22Rv1 (cell line): ENCODE measurements around the gene H1-8.

Experiments
- ZFX ChIP-seq: fragments of 450-650 bp; IDR thresholded peaks from 2 replicates; pipeline ENCODE4 v1.6.1; 2017; ENCODE audit warnings: antibody characterized with exemption, borderline replicate concordance
- TF ChIP-seq, protein P1 (sequence below): fragments of 450-650 bp; IDR thresholded peaks from 2 replicates; pipeline ENCODE4 v1.5.1; 2017; ENCODE audit warnings: mild to moderate bottlenecking

DNA sequence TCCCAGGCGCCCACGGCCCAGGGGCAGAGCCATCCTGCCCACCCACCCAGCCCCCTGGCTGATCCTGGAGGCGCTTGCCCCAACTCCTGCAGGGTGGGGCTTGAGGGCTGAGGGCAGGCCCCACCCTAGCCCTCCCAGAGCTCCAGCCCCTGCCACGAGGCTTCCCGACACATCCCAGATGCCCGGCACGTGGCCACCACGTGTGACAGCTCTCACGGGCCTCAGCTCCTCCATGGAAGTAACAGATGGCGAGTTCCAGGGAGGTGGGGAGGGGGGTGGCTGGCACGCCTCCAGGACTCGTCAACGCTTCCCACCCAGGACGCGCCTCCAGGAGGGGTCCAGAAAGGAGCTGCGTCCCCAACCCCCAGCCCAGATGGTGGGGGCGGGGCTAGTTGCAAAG lies 34.4 kb downstream of the H1-8 start:
- TF ChIP-seq, protein P1, sequence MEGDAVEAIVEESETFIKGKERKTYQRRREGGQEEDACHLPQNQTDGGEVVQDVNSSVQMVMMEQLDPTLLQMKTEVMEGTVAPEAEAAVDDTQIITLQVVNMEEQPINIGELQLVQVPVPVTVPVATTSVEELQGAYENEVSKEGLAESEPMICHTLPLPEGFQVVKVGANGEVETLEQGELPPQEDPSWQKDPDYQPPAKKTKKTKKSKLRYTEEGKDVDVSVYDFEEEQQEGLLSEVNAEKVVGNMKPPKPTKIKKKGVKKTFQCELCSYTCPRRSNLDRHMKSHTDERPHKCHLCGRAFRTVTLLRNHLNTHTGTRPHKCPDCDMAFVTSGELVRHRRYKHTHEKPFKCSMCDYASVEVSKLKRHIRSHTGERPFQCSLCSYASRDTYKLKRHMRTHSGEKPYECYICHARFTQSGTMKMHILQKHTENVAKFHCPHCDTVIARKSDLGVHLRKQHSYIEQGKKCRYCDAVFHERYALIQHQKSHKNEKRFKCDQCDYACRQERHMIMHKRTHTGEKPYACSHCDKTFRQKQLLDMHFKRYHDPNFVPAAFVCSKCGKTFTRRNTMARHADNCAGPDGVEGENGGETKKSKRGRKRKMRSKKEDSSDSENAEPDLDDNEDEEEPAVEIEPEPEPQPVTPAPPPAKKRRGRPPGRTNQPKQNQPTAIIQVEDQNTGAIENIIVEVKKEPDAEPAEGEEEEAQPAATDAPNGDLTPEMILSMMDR, result no peak
- no peak for TF ChIP-seq ZFX
